Hematopoietic multipotent progenitor cell treated with erythropoietin and hydrocortisone succinate and interleukin-3 and kit ligand, for 8 days (in vitro differentiated cells): Measurements from ENCODE around the gene KLHL17.

ENCODE experiments used
- DNase-seq: peaks from one replicate; pipeline ENCODE4 v3.0.0-alpha.2; 2015

The KLHL17 gene

DNA sequence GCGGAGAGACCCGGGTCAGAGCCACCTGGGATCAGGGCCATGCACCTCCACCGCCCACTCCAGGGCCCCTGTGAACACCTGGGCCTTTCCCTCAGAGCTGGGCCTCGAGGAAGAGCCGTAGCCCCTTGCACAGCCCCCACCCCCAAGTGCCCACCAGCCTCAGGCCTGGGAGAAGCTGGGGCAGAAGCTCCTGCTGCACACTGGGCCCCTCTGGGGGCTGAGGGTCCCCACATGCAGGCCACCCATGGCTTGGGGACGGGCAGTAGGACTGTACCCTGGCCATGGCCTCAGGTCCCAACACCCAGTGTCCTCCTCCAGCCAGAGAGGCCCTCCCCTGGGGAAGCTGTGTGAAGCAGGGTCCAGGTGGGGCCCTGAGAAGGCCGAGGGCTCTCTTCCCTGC is 7.8 kb upstream of the KLHL17 start:
- DNase-seq, result no peak

DNA sequence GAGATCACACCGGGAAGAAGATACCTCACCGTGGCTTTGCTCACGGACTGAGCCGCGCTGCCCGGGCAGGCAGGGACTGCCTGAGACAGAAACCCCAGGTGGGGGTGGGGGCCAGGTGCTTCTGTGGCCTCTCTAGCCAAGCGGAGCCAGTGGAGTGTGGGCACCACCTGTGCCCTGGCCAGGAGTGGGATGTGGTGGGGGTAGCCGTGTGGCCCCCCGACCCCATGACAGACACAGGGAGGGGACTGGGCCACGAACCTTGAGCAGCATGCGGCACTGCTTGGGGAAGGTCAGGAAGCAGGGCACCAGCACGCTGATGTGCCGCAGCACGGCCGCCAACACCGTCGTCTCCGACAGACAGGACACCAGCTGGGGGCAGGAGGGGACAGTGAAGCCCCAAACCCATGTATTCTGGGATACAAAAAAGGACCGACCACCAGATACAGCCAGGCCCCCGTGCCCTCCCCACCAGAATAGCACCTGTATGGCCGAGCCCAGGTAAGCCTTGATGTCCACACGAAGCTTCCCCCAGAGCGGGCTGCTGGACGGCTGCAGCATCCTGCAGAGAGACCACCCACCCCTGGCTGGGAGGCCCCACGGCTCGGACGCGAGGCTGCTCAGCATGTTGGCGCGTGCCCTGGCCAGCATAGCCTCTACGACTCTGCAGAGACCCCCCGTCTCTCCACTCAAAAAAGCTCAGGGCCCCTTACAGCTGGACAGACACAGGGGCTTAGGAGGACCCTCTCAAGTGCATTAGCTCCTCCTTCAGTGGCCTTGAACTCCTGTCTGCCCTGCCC is 6.7 kb upstream of the KLHL17 start:
- DNase-seq, result no peak

DNA sequence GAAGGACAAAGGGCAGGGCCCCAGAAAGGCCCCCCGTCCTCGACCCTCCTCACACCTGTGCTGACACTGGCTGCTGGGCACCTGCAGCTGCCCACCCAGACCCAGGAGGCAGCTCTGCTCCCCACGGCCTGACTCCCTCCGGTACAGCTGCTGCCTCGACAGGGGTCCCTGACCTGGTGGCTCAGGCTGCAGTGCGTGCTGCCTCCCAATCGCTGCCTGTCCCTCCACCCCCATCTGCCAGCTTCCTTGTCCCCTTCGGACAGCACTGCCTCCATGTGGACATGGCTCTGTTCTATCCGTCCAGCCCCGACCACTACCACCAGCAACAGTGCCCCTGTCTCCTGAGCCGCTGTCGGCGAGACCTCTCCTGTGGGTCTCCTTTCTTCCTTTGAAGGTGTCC is 5.5 kb upstream of the KLHL17 start:
- no peak for DNase-seq

DNA sequence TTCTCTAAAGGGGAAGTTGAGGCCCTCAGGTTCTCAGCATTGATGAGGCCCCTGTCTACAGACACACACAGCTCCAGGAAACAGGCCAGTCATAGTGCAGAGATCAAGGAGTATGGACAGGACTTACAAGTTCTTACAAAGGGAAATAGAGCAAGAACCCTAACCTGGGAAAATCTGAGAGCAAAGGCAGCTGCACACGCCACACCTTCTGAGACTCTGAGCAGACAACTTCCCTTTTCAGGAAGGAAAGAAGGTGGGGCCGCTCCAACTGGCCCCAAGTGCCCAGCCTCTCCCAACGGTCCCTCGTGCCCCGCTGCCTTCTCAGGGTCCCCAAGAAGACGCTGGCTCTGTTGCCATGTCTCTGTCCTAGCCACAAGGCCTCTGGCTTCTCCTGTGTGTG is 4.9 kb upstream of the KLHL17 start:
- DNase-seq, result no peak

DNA sequence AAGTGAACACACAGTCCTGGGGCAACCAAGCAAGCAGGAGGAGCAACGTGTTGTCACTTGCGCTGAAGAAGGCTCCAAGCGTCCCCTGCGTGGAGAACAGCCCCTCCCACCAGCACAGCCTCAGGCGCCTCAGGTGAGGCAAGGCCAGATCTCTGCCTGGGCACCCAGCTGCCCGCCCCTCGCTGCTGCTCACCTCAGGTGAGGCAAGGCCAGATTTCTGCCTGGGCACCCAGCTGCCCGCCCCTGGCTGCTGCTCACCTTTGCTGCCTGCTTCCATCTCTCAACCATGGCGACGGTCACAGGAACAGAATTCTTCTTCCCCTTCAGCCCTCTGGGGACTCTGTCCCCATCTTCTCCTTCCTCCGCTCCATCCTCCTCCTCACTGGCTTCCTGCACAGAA is 3.7 kb upstream of the KLHL17 start:
- DNase-seq, result no peak

DNA sequence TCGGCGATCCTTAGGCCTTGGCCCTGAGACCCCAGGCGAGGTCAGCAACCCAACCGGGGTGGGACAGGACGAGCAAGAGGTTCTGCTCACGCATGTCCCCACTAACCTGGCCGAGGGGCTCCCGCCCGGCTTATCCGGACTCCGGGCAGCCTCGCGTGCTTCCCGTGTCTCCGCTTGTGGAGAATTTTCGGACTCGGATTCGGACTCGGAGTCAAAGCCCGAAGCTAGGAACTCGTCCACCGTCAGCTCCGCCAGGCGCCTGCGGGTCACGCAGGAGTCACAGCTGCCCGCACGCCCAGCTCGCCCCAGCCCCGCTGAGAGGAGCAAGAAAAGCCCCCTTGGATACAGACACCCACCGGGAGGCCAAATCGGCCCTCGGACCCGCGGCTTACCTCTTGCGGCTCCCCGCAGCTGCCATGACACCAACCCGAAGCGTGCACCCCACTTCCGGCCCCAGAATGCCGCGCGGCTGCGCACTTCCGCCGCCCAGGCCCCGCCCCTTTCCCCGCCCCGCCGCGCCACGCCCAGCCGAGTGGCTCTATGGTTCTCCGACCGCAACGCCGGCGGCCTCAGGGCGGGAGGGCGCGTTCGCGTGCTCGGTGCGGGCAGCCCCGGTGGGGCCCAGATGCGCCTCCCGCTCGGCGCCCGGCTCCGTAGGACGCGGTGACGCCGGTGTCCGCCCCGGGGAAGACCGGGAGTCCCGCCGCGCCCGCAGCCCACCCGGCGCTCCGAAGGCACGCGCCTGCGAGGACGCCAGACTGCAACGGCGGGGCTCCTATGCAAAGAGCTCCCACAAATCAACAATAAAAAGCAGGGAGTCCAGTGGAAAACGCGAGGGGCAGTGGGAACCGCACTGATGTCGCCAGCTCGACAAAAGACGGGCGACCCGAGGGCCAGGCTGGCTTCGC is 1.3 kb upstream of the KLHL17 start, which contains the start of gene NOC2L:
NOC2L (minus strand) TSS at position 434 of the 908 bp plus-strand sequence; CDS start at position 418, 16 bp downstream.
- peak; percentile 85 for DNase-seq

DNA sequence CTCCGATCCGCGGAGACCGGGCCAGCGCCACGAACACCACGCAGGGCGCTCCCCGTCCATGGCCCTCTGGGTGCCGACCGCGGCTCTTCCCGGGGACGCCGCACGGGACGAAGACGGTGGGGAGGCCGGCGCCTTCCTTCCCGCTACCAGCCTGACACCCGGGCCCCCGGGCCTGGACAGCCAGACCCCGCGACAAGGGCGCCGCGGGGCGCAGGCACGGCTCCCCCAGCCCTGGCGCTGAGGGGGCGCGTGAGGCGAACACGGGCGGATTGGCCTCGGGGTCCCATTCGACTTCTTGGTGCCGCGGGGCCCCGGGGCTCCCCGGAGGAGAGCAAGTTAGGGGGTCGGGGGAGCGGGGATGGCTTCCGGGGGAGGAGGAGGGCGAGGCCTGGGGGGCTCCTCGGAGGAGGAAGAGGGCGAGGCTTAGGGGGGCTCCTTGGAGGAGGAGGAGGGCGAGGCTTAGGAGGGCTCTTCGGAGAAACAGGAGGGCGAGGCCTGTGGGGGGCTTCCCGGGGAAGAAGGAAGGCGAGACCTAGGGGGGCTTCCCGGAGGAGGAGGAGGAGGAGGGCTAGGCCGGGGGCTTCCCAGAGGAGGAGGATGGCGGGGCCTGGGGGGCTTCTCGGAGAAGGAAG is 537 bp upstream of the KLHL17 start:
- no peak for DNase-seq

DNA sequence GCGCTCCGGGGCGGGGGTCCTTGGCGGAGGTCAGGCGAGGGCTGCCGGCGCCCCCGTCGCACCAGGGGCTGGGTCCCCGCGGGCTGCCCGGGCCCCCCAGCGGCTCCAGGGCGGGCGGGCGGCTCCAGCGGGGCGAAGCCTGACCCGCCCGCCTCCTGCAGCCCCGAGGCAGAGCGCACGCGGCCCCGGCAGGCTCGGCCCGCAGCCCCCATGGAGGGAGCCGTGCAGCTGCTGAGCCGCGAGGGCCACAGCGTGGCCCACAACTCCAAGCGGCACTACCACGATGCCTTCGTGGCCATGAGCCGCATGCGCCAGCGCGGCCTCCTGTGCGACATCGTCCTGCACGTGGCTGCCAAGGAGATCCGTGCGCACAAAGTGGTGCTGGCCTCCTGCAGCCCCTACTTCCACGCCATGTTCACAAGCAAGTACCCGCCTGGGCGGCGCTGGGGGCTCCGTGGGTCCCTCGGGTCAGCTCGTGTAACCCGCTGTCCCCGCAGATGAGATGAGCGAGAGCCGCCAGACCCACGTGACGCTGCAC is 817 bp downstream of the KLHL17 start:
- no peak for DNase-seq

DNA sequence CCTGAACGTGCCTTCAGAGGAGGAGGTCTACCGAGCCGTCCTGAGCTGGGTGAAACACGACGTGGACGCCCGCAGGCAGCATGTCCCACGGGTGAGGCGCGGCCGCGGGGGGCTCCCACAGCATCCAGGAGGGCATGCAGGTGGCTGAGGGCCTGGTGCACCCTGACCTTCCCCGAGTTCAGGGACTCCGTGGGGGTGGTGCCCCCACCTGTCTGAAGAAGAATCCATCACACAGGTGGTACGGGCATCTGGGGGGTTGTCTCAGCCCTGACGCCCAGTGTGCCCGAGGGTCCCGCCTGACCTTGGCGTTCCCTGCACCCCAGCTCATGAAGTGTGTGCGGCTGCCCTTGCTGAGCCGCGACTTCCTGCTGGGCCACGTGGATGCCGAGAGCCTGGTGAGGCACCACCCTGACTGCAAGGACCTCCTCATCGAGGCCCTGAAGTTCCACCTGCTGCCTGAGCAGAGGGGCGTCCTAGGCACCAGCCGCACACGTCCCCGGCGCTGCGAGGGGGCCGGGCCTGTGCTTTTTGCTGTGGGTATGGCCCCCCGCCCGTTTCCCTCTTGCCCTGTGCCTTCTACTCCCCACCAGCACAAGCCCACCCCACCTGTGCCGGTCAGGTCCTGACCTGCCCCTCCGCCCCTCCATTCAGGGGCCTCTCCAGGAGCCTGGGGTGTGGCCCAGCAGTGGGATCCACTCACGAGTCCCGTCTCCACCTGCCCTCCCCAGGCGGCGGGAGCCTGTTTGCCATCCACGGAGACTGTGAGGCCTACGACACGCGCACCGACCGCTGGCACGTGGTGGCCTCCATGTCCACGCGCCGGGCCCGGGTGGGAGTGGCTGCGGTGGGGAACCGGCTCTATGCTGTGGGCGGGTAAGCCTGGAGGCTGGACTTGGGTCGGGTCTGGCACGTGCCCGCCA is 2.3 kb downstream of the KLHL17 start:
- DNase-seq, result no peak

DNA sequence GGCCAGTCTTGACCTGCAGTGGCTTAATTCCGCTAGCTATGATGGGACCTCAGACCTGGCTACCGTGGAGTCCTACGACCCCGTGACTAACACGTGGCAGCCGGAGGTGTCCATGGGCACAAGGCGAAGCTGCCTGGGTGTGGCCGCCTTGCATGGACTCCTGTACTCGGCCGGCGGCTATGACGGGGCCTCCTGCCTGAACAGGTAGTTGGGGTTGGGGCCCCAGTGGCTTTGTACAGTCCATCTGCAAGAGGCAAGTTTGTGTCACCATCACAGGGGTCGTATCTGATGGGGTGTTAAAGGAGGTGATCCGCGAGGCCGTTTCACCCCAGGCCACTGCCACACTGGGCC is 2.9 kb downstream of the KLHL17 start:
- DNase-seq, result no peak

DNA sequence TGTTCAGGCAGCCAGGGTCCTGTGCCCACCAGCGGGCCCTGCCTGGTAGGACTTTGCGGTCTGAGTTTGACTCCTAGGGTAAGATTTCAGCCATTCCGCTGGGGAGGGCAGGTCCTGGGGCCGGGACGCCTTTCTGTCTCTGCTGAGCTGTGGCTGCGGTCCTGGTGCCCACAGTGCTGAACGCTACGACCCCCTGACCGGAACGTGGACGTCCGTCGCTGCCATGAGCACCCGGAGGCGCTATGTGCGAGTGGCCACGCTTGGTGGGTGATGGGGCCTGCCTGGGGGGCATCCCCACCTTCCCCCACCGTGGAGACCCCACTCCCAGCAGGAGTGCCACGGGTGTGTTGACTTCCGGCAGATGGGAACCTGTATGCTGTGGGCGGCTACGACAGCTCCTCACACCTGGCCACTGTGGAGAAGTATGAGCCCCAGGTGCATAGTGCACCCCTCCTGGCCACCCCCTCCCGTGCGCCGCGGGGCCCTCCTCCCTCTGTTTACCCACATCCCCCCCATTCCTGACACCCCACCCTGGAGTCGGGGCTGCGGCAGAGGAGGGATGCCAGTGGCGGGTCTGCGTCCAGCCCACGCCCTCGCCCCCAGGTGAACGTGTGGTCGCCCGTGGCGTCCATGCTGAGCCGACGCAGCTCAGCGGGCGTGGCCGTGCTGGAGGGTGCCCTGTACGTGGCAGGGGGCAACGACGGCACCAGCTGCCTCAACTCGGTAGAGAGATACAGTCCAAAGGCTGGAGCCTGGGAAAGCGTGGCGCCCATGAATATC is 3.6 kb downstream of the KLHL17 start:
- no peak for DNase-seq

DNA sequence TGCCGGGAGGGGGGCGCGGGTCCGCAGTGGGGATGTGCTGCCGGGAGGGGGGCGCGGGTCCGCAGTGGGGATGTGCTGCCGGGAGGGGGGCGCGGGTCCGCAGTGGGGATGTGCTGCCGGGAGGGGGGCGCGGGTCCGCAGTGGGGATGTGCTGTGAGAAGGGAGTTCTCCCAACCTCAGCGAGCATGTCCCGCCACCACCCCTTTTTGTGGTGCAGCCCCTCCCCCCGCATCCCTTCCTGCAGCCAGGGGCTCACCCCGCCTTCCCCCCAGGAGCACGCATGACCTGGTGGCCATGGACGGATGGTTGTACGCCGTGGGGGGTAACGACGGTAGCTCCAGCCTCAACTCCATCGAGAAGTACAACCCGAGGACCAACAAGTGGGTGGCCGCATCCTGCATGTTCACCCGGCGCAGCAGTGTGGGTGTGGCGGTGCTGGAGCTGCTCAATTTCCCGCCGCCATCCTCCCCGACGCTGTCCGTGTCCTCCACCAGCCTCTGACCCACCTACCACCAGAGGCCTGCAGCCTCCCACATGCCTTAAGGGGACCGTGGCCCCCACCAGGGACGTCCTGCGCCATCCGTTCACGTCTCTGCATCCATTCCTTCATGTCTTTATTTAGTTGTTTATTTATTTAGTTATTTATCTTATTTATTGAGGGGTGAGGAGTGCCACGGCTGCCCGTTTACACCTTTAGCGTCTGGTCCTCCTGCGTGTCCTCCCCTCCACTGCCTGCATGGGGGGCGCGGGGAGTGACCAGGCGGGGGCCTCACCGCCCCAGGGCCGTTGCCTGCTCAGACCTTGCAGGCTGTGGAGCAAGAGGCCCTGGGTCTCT is 4.5 kb downstream of the KLHL17 start:
- DNase-seq, result no peak

DNA sequence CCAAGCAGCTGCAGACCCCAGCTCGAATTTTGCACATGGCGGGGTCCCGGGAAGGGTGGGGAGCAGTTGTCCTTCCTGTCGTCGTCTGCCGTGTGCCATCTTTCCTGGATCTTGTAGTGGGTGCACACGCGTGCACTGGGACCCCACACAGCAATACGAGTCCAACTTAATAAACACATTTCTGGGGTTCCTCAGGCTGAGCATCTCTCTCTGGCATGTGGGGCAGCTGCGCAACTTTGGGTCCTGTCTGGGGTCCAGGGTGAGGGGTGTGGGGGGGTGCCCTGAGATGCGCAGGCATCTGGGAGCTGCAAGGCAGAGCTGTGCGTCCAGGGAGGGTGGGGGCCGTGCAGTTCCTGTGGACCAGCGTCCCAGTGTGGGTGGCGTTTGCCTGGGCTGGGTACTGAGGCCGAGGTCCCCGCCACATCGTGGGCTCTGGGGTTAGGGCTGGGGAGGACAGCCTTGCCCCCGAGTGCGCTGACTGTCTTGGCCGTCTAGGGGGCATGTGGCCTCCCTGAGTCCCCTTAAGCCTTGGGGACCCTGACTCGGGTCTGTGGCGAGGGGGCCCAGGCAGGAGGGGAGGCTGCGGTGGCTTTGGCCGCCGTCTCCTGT is 5.2 kb downstream of the KLHL17 start:
- DNase-seq, result no peak

DNA sequence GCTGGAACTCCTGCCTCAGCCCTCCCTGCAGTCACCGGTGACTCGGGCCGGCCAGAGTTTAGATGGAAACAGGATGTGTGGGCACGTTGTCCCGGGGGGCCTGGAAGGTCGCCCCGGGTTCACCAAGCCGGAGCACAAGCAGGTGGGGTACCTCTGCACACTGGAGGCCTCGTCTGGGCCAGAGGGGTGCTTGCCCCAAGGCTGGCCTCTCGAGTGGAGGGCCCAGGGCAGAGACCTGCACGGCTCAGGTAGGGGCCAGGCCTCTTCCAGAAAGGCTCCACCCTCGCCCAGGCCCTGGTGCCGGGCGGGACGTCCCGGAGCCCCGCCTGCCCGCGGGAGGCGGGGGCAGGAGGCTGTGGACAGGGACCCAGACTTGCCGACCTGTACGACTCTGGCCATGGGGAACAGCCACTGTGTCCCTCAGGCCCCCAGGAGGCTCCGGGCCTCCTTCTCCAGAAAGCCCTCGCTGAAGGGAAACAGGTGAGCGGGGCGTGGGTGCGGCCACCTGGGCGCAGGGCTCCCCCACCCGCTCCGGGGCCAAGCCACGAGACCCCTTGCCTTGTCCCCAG is 5.8 kb downstream of the KLHL17 start, which contains the start of gene PLEKHN1:
PLEKHN1 (plus strand) TSS at position 348 of the 569 bp plus-strand sequence; CDS start at position 398, 50 bp downstream.
- DNase-seq, result no peak

DNA sequence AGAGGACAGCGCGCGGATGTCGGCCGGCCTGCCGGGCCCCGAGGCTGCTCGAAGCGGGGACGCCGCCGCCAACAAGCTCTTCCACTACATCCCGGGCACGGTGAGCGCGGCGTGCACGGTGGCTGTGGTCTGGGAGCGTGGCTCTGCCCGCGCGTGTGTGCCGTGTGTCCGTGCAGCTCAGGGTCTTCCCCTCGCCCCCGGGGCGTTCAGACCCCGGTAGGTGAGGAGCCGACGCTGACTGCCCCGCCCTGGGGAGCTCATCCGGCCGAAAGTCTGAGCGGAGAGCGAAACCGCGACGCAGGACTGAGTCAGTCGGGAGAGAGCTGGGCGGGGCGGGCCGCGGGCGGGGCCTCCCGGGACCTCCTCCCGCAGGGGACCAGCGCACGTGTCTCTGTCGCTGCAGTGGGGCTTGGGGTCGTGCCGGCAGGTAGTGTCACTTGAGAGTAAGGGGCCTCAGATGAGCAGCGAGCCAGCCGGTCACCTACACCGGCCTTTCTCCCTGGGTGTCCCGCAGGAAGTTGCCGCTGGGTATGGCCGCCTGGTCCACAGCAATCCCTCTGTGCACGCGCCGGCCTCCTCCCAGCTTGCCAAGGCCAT is 6.4 kb downstream of the KLHL17 start:
- peak; percentile 39 for DNase-seq

DNA sequence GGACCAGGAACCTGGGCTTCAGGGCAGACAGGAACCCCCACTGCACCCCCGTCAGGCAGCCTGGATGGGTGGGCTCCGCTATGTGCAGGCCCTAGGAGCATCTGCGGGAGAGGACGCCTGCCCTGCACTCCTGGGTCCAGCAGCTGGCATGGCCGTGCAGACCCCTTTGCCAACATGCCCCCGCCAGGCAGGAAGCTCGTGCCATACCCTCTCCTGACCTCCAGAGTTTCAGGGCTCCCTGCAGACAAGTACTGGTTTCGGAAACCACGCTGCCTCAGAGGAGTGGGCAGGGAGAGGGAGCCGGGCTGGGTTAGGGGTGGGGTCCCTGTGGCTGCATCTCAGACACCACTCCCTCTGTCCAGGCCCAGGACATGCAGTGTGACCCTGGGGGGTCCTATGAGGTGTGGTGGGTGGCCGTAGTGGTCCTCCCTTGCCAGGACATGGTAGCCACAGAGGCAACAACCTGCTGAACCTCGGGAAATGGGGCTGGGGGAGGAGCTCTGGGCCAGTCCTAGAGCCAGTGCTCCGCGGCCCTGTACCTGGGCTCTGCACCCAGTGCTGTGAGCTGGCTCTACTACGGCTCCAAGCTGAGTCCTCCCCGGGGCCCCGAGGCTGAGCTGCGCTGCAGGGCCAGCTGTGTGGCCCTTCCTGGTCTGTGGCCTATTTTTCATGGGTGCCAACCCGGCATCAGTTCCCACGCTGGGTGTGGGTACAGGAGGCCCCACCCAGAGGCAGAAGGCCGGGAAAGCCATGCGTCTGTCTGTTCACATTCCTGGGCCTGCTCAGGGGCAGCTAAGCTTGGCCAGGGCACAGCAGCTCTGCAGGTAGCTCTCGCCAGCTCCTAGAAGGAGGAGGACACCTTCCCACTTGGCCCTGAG is 7.3 kb downstream of the KLHL17 start:
- no peak for DNase-seq

DNA sequence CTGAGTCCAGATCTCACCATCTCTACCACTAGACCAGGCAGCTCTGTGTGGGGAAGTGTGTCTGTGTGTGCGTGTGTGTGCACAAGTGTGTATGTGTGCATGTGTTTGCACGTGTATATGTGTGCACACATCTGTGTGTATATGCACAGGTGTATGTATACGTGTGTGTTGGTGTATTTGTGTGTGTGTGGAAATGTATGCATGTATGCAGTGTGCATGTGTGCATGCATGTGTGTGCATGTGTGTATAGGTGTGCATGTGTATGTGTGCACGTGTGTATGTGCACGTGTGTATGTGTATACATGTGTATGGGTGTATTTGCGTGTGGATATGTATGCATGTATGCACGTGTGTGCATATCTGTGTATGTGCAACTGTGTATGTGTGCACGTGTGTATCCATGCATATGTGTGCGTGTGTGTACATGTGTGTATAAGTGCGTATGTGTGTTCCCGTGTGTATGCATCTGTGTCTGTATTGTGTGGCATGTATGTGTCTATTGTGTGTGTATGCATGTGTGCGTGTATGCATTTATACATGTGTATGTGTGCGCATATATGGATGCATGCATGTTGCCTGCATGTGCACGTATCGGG is 9.0 kb downstream of the KLHL17 start:
- DNase-seq, result no peak
